A549 treated with Mapracorat at 1 μM for 4 hours (cell line): Measurements from ENCODE around the gene TMEM33. TPM values are rescaled to one million over a fixed set of nuclear protein-coding genes. Genes with fewer than 3 reads are reported as not detected.

Source experiments
- total RNA-seq: library from RNA; stranded (reverse); fragments of 200-300 nt; extraction: Qiagen RNA extraction; gene quantifications from 5 replicates; pipeline ENCODE4 v1.2.3, GENCODE V29; 2022

Gene TMEM33, protein sequence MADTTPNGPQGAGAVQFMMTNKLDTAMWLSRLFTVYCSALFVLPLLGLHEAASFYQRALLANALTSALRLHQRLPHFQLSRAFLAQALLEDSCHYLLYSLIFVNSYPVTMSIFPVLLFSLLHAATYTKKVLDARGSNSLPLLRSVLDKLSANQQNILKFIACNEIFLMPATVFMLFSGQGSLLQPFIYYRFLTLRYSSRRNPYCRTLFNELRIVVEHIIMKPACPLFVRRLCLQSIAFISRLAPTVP
- total RNA-seq: 31.8 to 48.1 TPM (median 45.6 TPM) in 5 replicates

GRCh38 chr4:41934901-41935651 lies at the start of gene TMEM33:
TMEM33 (plus strand) TSS chr4:41935429; CDS start chr4:41935485, 56 bp downstream.

GRCh38 chr4:41981456-41981855 lies 46.2 kb downstream of the TMEM33 start, which contains the start of gene DCAF4L1:
DCAF4L1 (plus strand) TSS chr4:41981756; CDS start chr4:41981793, 37 bp downstream.

DNA sequence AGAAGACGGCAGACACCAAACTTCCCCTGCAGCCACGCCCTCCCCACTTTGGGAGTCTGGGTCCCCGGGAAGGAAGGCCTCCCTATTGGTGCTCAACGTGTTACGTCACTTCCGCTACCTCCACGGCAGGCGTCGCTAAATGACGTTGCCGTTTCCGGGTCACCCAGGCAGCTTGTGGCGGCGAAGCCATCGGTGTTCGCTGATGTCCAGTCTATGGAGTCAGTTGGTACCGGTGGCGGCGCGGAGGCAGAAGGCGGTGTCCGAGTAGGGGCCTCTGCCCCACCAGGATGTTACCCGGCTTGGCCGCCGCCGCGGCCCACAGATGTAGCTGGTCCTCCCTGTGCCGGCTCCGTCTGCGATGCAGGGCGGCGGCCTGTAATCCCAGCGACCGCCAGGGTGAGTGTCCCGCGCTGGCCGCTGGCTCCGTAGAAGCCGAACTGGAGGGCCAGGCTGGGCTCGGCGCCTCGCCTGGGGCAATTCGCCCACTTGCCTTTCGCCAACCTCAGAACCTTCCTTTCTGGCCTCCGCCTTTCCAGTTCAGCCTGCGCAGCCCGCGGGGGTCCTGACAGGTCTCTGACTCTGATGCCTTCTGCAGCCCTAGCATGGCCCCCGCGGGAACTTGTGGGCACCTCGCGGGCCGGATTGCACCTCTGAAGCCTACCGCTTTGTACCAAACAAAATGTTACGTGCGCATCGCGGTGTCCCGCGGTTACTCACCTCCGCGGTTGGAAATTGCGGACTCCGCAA lies 55.3 kb downstream of the TMEM33 start, which contains the start of gene SLC30A9:
Gene SLC30A9, plus strand, starts transcription at position 166 of the 747 bp plus-strand sequence. Its CDS starts 122 bp downstream, at position 288.

Other genes starting within 250 kb of the TMEM33 start
- gene PHOX2B, start 186.7 kb upstream of the TMEM33 start, total RNA-seq: not detected in 5 replicates
- 0.12 to 0.19 TPM (median 0.15 TPM) in 5 replicates for gene DCAF4L1, start 46.3 kb downstream of the TMEM33 start, total RNA-seq
- 21.0 to 31.0 TPM (median 27.0 TPM) in 5 replicates for gene SLC30A9, start 55.1 kb downstream of the TMEM33 start, total RNA-seq
- gene BEND4, start 217.2 kb downstream of the TMEM33 start, total RNA-seq: 0.02 TPM in 2 of 5 replicates, not detected in the others